Liver (tissue), 9 donors: ENCODE data around the gene PLPP3. TPM values are rescaled to one million over a fixed set of nuclear protein-coding genes. Genes with fewer than 3 reads are reported as not detected.

Experiments
- DNase-seq: peaks from one replicate; pipeline ENCODE4 v3.0.0-alpha.2; 2017; ENCODE audit warnings: low spot score
- H3K27ac ChIP-seq, 2 donors: one replicate each; pipeline ENCODE4 v1.7.0; 2013; ENCODE audit warnings: inconsistent platforms in 2 of 2, low read length in 2 of 2, control low read depth in 1 of 2, low read depth in 1 of 2, mild to moderate bottlenecking in 1 of 2
- H3K27me3 ChIP-seq, 4 donors: one replicate each; pipeline versions ENCODE4 v1.6.1 to v1.7.0; 2013; ENCODE audit warnings: low read length in 3 of 4, inconsistent platforms in 1 of 4, mild to moderate bottlenecking in 1 of 4, moderate library complexity in 1 of 4; ENCODE audit not compliant: control insufficient read depth in 4 of 4, insufficient read depth in 4 of 4
- H3K36me3 ChIP-seq, 4 donors: one replicate each; pipeline versions ENCODE4 v1.6.1 to v1.7.0; 2013; ENCODE audit warnings: low read length in 3 of 4, mild to moderate bottlenecking in 3 of 4, low read depth in 1 of 4, moderate library complexity in 1 of 4; ENCODE audit not compliant: control insufficient read depth in 4 of 4, insufficient read depth in 3 of 4
- H3K4me1 ChIP-seq, 4 donors: one replicate each; pipeline versions ENCODE4 v1.6.1 to v1.7.0; 2013; ENCODE audit warnings: low read length in 3 of 4, mild to moderate bottlenecking in 3 of 4, moderate library complexity in 1 of 4; ENCODE audit not compliant: control insufficient read depth in 4 of 4, insufficient read depth in 4 of 4
- H3K4me3 ChIP-seq, 3 donors: one replicate each; pipeline versions ENCODE4 v1.6.1 to v1.7.0; 2013; ENCODE audit warnings: low read length in 3 of 3, control low read depth in 1 of 3, low read depth in 1 of 3, mild to moderate bottlenecking in 1 of 3
- H3K9ac ChIP-seq, 2 donors: one replicate each; pipeline ENCODE4 v1.7.0; 2013; ENCODE audit warnings: low read length in 2 of 2, mild to moderate bottlenecking in 2 of 2, moderate library complexity in 2 of 2, control low read depth in 1 of 2, low read depth in 1 of 2
- H3K9me3 ChIP-seq, 4 donors: one replicate each; pipeline versions ENCODE4 v1.6.1 to v1.7.0; 2013; ENCODE audit warnings: low read length in 3 of 4; ENCODE audit not compliant: control insufficient read depth in 4 of 4
- CTCF ChIP-seq: fragments of 150-350 bp; IDR thresholded peaks from 2 replicates; pipeline ENCODE4 v1.5.1; 2017; ENCODE audit warnings: improper control_type of control experiment, low read depth, low read length; ENCODE audit not compliant: missing input control
- EGR1 ChIP-seq, 2 donors: IDR thresholded peaks; 2 replicates each; pipeline ENCODE4 v1.6.1; 2016 to 2018; ENCODE audit warnings: antibody characterized with exemption in 2 of 2, low read depth in 2 of 2
- FOXA1 ChIP-seq: IDR thresholded peaks from 2 replicates; pipeline ENCODE4 v1.6.1; 2016; ENCODE audit warnings: antibody characterized with exemption
- FOXA2 ChIP-seq: IDR thresholded peaks from 2 replicates; pipeline ENCODE4 v1.6.1; 2016; ENCODE audit warnings: antibody characterized with exemption
- GABPA ChIP-seq, 2 donors: IDR thresholded peaks in 1 of 2; conservative IDR thresholded peaks in 1 of 2; 2 replicates each; pipeline ENCODE4 v1.6.1; 2016; ENCODE audit warnings: antibody characterized with exemption in 2 of 2, mild to moderate bottlenecking in 1 of 2, moderate library complexity in 1 of 2
- HNF4A ChIP-seq, 2 donors: conservative IDR thresholded peaks; 2 replicates each; pipeline ENCODE4 v1.6.1; 2016; ENCODE audit warnings: antibody characterized with exemption in 2 of 2, mild to moderate bottlenecking in 2 of 2
- HNF4G ChIP-seq: IDR thresholded peaks from 2 replicates; pipeline ENCODE4 v1.6.1; 2016; ENCODE audit warnings: antibody characterized with exemption
- JUND ChIP-seq, 2 donors: IDR thresholded peaks; 2 replicates each; pipeline ENCODE4 v1.6.1; 2016; ENCODE audit warnings: antibody characterized with exemption in 2 of 2
- NR2F2 ChIP-seq: IDR thresholded peaks from 2 replicates; pipeline ENCODE4 v1.6.1; 2016; ENCODE audit warnings: antibody characterized with exemption
- RAD21 ChIP-seq, 2 donors: IDR thresholded peaks; 2 replicates each; pipeline ENCODE4 v1.6.1; 2016; ENCODE audit warnings: antibody characterized with exemption in 2 of 2, mild to moderate bottlenecking in 2 of 2
- RXRA ChIP-seq, 2 donors: IDR thresholded peaks; 2 replicates each; pipeline ENCODE4 v1.6.1; 2017 to 2018; ENCODE audit warnings: antibody characterized with exemption in 2 of 2, mild to moderate bottlenecking in 1 of 2
- SP1 ChIP-seq: IDR thresholded peaks from 2 replicates; pipeline ENCODE4 v1.6.1; 2018; ENCODE audit warnings: antibody characterized with exemption, mild to moderate bottlenecking
- TAF1 ChIP-seq: conservative IDR thresholded peaks from 2 replicates; pipeline ENCODE4 v1.6.1; 2016; ENCODE audit warnings: antibody characterized with exemption, mild to moderate bottlenecking
- YY1 ChIP-seq: IDR thresholded peaks from 2 replicates; pipeline ENCODE4 v1.6.1; 2016; ENCODE audit warnings: antibody characterized with exemption, mild to moderate bottlenecking
- ZBTB33 ChIP-seq: IDR thresholded peaks from 2 replicates; pipeline ENCODE4 v1.6.1; 2016; ENCODE audit warnings: antibody characterized with exemption
- WGBS: extraction: QIAGEN DNeasy Blood & Tissue Kit; methylation state at CpG from one replicate; pipeline ENCODE4 v1.1.7; 2013; 5-methylcytosine and 5-hydroxymethylcytosine counted together
- polyA plus RNA-seq, 2 donors: library from polyadenylated mRNA; stranded (reverse) in 1 of 2; unstranded in 1 of 2; fragments of 200-250 nt in 1 of 2; fragments of >200 nt in 1 of 2; fragmentation: Nextera tagmentation in 1 of 2; extraction: Ambion mirVana in 1 of 2; gene quantifications; one replicate each; pipeline versions ENCODE4 v1.2.1 to v1.2.3, GENCODE V29; 2013 to 2015
- total RNA-seq, 2 donors: library from RNA; depleted of rRNA; stranded (reverse); fragments of >200 nt; gene quantifications; one replicate each; pipeline ENCODE4 v1.2.3, GENCODE V29; 2014
- TF ChIP-seq, protein P1 (sequence below): IDR thresholded peaks from 2 replicates; pipeline ENCODE4 v1.6.1; 2016; ENCODE audit warnings: antibody characterized with exemption, mild to moderate bottlenecking
- TF ChIP-seq, protein P2 (sequence below): IDR thresholded peaks from 2 replicates; pipeline ENCODE4 v1.6.1; 2016; ENCODE audit warnings: antibody characterized with exemption
- donor health status: healthy.
- donor health status: healthy.
- donor health status: healthy.
- donor health status: healthy.
- donor health status: healthy.

PLPP3 gene
- total and polyA plus RNA-seq, 4 donors: 46.1 to 91.2 (median 67.6) TPM

DNA sequence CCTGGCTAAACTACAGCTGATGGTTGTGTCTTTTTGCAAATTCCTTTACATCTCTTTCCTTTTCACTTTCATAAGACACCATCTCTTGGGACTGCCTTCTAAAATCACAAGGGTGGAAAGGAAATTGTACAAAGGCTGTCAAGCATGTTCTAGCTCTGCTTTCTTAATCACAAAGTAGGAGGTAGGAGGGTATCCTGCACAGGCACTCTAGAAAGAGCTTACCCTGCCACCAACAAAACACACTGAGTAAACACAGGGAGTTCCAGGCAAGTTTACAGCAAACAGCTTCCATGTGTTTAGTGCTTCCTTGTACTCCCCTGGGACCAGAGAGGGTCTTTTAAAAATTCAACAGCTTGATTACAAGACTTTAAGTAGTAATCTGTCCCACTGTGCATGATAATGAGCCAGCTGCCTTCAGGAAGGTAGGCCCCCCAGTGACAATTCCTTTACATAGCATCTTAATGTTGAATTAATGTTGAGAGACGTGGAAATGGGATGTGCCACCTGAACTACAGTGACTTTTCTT, 2.4 kb downstream of the PLPP3 start:
- TF ChIP-seq, protein P1, sequence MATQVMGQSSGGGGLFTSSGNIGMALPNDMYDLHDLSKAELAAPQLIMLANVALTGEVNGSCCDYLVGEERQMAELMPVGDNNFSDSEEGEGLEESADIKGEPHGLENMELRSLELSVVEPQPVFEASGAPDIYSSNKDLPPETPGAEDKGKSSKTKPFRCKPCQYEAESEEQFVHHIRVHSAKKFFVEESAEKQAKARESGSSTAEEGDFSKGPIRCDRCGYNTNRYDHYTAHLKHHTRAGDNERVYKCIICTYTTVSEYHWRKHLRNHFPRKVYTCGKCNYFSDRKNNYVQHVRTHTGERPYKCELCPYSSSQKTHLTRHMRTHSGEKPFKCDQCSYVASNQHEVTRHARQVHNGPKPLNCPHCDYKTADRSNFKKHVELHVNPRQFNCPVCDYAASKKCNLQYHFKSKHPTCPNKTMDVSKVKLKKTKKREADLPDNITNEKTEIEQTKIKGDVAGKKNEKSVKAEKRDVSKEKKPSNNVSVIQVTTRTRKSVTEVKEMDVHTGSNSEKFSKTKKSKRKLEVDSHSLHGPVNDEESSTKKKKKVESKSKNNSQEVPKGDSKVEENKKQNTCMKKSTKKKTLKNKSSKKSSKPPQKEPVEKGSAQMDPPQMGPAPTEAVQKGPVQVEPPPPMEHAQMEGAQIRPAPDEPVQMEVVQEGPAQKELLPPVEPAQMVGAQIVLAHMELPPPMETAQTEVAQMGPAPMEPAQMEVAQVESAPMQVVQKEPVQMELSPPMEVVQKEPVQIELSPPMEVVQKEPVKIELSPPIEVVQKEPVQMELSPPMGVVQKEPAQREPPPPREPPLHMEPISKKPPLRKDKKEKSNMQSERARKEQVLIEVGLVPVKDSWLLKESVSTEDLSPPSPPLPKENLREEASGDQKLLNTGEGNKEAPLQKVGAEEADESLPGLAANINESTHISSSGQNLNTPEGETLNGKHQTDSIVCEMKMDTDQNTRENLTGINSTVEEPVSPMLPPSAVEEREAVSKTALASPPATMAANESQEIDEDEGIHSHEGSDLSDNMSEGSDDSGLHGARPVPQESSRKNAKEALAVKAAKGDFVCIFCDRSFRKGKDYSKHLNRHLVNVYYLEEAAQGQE: no peak
- TF ChIP-seq ZBTB33 (no peak), FOXA2 (peak; percentile 42), FOXA1 (no peak), RAD21 (IDR thresholded peaks at IDR 0.05) (peak; percentile 68 to 76), TAF1 (no peak), RXRA (IDR thresholded peaks at IDR 0.05) (peak; percentile 22 to 38), SP1 (no peak), HNF4A (conservative IDR thresholded peaks at IDR 0.05) (no peak), CTCF (peak; percentile 24)
- TF ChIP-seq, protein P2, sequence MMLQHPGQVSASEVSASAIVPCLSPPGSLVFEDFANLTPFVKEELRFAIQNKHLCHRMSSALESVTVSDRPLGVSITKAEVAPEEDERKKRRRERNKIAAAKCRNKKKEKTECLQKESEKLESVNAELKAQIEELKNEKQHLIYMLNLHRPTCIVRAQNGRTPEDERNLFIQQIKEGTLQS: no peak
- Histone ChIP-seq H3K27ac (peak overlapping the region; percentile 99), H3K36me3 (no peaks in the 10 kb centered on the region), H3K27me3 (no peaks in the 10 kb centered on the region), H3K4me3 (peak overlapping the region; percentile 90 to 97 (median 95)), H3K9me3 (no peaks in the 10 kb centered on the region), H3K4me1 (peaks cover 2 to 38% (median 24%) of the 10 kb centered on the region in 4 donors), H3K9ac (peak overlapping the region; percentile 94 to 99)
- DNase-seq: no peak
- 0% methylated on average over 1 of the region's 1 CpG for WGBS

- Histone ChIP-seq H3K36me3 (no peaks in the 10 kb centered on the region), H3K4me1 (peaks cover 5 to 41% (median 33%) of the 10 kb centered on the region in 4 donors), H3K27me3 (no peaks in the 10 kb centered on the region), H3K4me3 (peak overlapping the region; percentile 90 to 97 (median 95)), H3K9me3 (no peaks in the 10 kb centered on the region), H3K27ac (peak overlapping the region; percentile 99), H3K9ac (peak overlapping the region; percentile 94 to 99)
- WGBS: 12% methylated on average over 3 of the region's 3 CpGs
- no peak for DNase-seq
- TF ChIP-seq CTCF: no peak
- TF ChIP-seq RAD21 (IDR thresholded peaks at IDR 0.05): no peak
- TF ChIP-seq FOXA2: no peak
- TF ChIP-seq SP1: no peak
- no peak for TF ChIP-seq YY1
- TF ChIP-seq, protein P1: no peak
- no peak for TF ChIP-seq RXRA (IDR thresholded peaks at IDR 0.05)
- TF ChIP-seq GABPA (IDR thresholded peaks at IDR 0.05 in 1 of 2, conservative IDR thresholded peaks at IDR 0.05 in 1 of 2): no peak
- TF ChIP-seq, protein P2: no peak
- TF ChIP-seq EGR1 (IDR thresholded peaks at IDR 0.05; ENCODE audit: low read depth in 2 of 2): no peak
- no peak for TF ChIP-seq HNF4A (conservative IDR thresholded peaks at IDR 0.05)
- TF ChIP-seq NR2F2: no peak
- TF ChIP-seq JUND (IDR thresholded peaks at IDR 0.05): no peak
- TF ChIP-seq HNF4G: no peak
- TF ChIP-seq TAF1: no peak
- no peak for TF ChIP-seq FOXA1
Measured at GRCh38 chr1:56575865-56576264, 3.5 kb downstream of the PLPP3 start.
